B cell (primary cell): ENCODE data around the gene CNPY3. TPM values are rescaled to one million over a fixed set of nuclear protein-coding genes. Genes with fewer than 3 reads are reported as not detected.

ENCODE experiments used
- ATAC-seq: fragments of 200-7000 bp; cut with Tn5 transposase; one replicate; pipeline ENCODE4 v1.10.0; 2021; ENCODE audit warnings: low read depth, mild to moderate bottlenecking, moderate number of reproducible peaks, moderate library complexity
- CTCF ChIA-PET: fragments of 350-600 bp; sonication (Branson Sonifier 250); formaldehyde crosslinking; loops from one replicate; lab custom pipeline; 2021; ENCODE audit warnings: antibody characterized with exemption, inconsistent platforms; lab: Charles Lee
- POLR2A ChIA-PET: fragments of 350-600 bp; sonication (Branson Sonifier 250); formaldehyde crosslinking; loops from one replicate; lab custom pipeline; 2021; ENCODE audit warnings: antibody characterized with exemption; lab: Charles Lee
- DNase-seq: peaks from one replicate; pipeline ENCODE4 v3.0.0; 2013
- H2AFZ ChIP-seq: 2 replicates; pipeline ENCODE4 v1.6.1; 2012; ENCODE audit warnings: mild to moderate bottlenecking, low read depth, low read length; ENCODE audit not compliant: insufficient read depth, poor library complexity, severe bottlenecking
- H3K27ac ChIP-seq, 2 donors: 1 replicate in 1 of 2; 2 replicates in 1 of 2; pipeline ENCODE4 v1.5.1; 2012 to 2013; ENCODE audit warnings: low read length in 2 of 2, mild to moderate bottlenecking in 2 of 2, moderate library complexity in 1 of 2
- H3K27me3 ChIP-seq, 4 experiments: fragments of 200-600 bp in 1 of 4; sonication (generic) in 1 of 4; replicated peaks in 1 of 4; 1 replicate in 2 of 4; 2 replicates in 2 of 4; pipeline versions ENCODE4 v1.6.1 to v1.7.0; 2013 to 2016; ENCODE audit warnings: low read length in 3 of 4, mild to moderate bottlenecking in 2 of 4, mixed read lengths in 1 of 4, moderate library complexity in 1 of 4; ENCODE audit not compliant: insufficient read depth in 4 of 4, control insufficient read depth in 3 of 4; ENCODE audit errors: control extremely low read depth in 1 of 4
- H3K36me3 ChIP-seq, 2 experiments: replicated peaks in 1 of 2; 1 replicate in 1 of 2; 2 replicates in 1 of 2; pipeline versions ENCODE4 v1.6.1 to v1.7.1; 2013; ENCODE audit warnings: low read length in 1 of 2; ENCODE audit not compliant: insufficient read depth in 2 of 2, control insufficient read depth in 1 of 2; ENCODE audit errors: control extremely low read depth in 1 of 2, extremely low read depth in 1 of 2
- H3K4me1 ChIP-seq, 2 donors: fragments of 200-600 bp in 1 of 2; sonication (generic) in 1 of 2; 1 replicate in 1 of 2; 2 replicates in 1 of 2; pipeline versions ENCODE4 v1.5.1 to v1.6.1; 2013 to 2017; ENCODE audit warnings: low read length in 2 of 2; ENCODE audit not compliant: control insufficient read depth in 2 of 2, insufficient read depth in 2 of 2
- H3K4me2 ChIP-seq: replicated peaks from 2 replicates; pipeline ENCODE3; 2012; ENCODE audit warnings: mild to moderate bottlenecking, low read depth, low read length; ENCODE audit not compliant: poor library complexity, severe bottlenecking
- H3K4me3 ChIP-seq, 5 experiments: fragments of 200-600 bp in 1 of 5; sonication (generic) in 1 of 5; 1 replicate in 3 of 5; 2 replicates in 2 of 5; pipeline versions ENCODE4 v1.5.1 to v1.7.0; 2011 to 2016; ENCODE audit warnings: low read length in 4 of 5, mild to moderate bottlenecking in 4 of 5, low read depth in 2 of 5, control low read depth in 1 of 5, moderate library complexity in 1 of 5; ENCODE audit not compliant: insufficient read depth in 1 of 5; ENCODE audit errors: control extremely low read depth in 1 of 5, extremely low read depth in 1 of 5
- H3K79me2 ChIP-seq: fragments of 200-600 bp; sonication (generic); one replicate; pipeline ENCODE4 v1.6.0; 2016; ENCODE audit warnings: low read length; ENCODE audit not compliant: control insufficient read depth, insufficient read depth
- H3K9ac ChIP-seq: fragments of 200-600 bp; sonication (generic); 2 replicates; pipeline ENCODE4 v1.6.1; 2017; ENCODE audit warnings: mild to moderate bottlenecking, low read length, moderate library complexity
- H3K9me3 ChIP-seq, 3 donors: one replicate each; pipeline versions ENCODE4 v1.6.1 to v1.7.1; 2013; ENCODE audit warnings: low read length in 2 of 3; ENCODE audit not compliant: control insufficient read depth in 2 of 3, insufficient read depth in 1 of 3; ENCODE audit errors: control extremely low read depth in 1 of 3
- H4K20me1 ChIP-seq: 2 replicates; pipeline ENCODE4 v1.6.0; 2012; ENCODE audit warnings: mild to moderate bottlenecking, low read length; ENCODE audit not compliant: insufficient read depth, control insufficient read depth, poor library complexity, severe bottlenecking
- H3K27ac Mint-ChIP-seq: one replicate; pipeline ENCODE4 v1.8.0; 2021; ENCODE audit warnings: mixed read lengths
- H3K27me3 Mint-ChIP-seq: one replicate; pipeline ENCODE4 v1.8.0; 2021; ENCODE audit warnings: mixed read lengths
- H3K4me1 Mint-ChIP-seq: one replicate; pipeline ENCODE4 v1.8.0; 2021; ENCODE audit warnings: mixed read lengths
- H3K4me3 Mint-ChIP-seq: one replicate; pipeline ENCODE4 v1.8.0; 2021; ENCODE audit warnings: mixed read lengths
- H3K9me3 Mint-ChIP-seq: one replicate; pipeline ENCODE4 v1.8.0; 2022; ENCODE audit warnings: mixed read lengths; ENCODE audit not compliant: insufficient read depth
- CTCF ChIP-seq: fragments of 200-600 bp; IDR thresholded peaks from one replicate; pipeline ENCODE4 v1.8.0; 2022; ENCODE audit warnings: antibody characterized with exemption, mild to moderate bottlenecking
- EZH2 ChIP-seq: IDR thresholded peaks from 2 replicates; pipeline ENCODE4 v1.6.1; 2012; ENCODE audit warnings: borderline replicate concordance, low read depth, mild to moderate bottlenecking, moderate library complexity, low read length; ENCODE audit not compliant: insufficient read depth, poor library complexity, severe bottlenecking
- WGBS: methylation state at CpG from one replicate; pipeline ENCODE4 v1.1.5; 2013; ENCODE audit warnings: missing lambda C conversion rate; ENCODE audit not compliant: insufficient coverage; 5-methylcytosine and 5-hydroxymethylcytosine counted together
- intact Hi-C: fragments of 100-400 bp; cut with micrococcal nuclease; formaldehyde crosslinking; loops from one replicate; pipeline ENCODE4 v1.10.0; 2022
- polyA plus RNA-seq: library from polyadenylated mRNA; depleted of rRNA; stranded (reverse); fragments of >200 nt; gene quantifications from 2 replicates; pipeline ENCODE4 v1.2.3, GENCODE V29; 2012
- total RNA-seq, 2 donors: library from RNA; stranded (reverse); fragments of 120-200 nt in 1 of 2; gene quantifications; 1 replicate in 1 of 2; 2 replicates in 1 of 2; pipeline versions ENCODE4 v1.2.3 to v1.2.4, GENCODE V29; 2013 to 2022

CNPY3 gene
- total and polyA plus RNA-seq, 2 donors (not counting 1 experiment from before 2014, with no cell fraction given): 123 to 163 TPM

GRCh38 chr6:42889815-42890214 lies 39.5 kb upstream of the CNPY3 start:
- no peaks in the 10 kb centered on the region for H3K9me3 Mint-ChIP-seq
- Histone ChIP-seq H3K9me3 (no peaks in the 10 kb centered on the region), H3K79me2 (peaks cover 8% of the 10 kb centered on the region), H3K4me3 (peak overlapping the region; percentile 76 to 94 (median 87)), H3K4me1 (peaks cover 26 to 33% of the 10 kb centered on the region in 2 donors), H4K20me1 (peaks cover 1% of the 10 kb centered on the region), H3K9ac (peak overlapping the region; percentile 97), H3K27ac (peak overlapping the region; percentile 77 to 89), H3K36me3 (peaks cover 2 to 13% of the 10 kb centered on the region in 2 experiments), H3K4me2 (peak overlapping the region; percentile 86), H2AFZ (peak overlapping the region; percentile 92), H3K27me3 (no peaks in the 10 kb centered on the region)
- H3K4me3 Mint-ChIP-seq: peak overlapping the region; percentile 92
- 75% methylated on average over 2 of the region's 4 CpGs for WGBS
- peaks cover 38% of the 10 kb centered on the region for H3K4me1 Mint-ChIP-seq
- no peak for DNase-seq
- intact Hi-C loops: loop anchor here (1.0 to 5.0 kb wide), 6 partner anchors 9 to 328 kb away; partner anchors contain the start of genes CNPY3, RPL7L1, TBCC and UBR2
- no peaks in the 10 kb centered on the region for H3K27me3 Mint-ChIP-seq
- no peak for ATAC-seq
- ChIA-PET POLR2A (interaction anchor here (2.3 to 3.2 kb wide), 2 partner anchors 10 to 107 kb away, joined by 17 to 26 read pairs; partner anchors contain the start of genes BICRAL and RPL7L1), CTCF (interaction anchor here (0.7 to 5.5 kb wide), 3 partner anchors 9 to 145 kb away, joined by 3 to 35 read pairs (median 20); partner anchors contain the start of gene RPL7L1)
- H3K27ac Mint-ChIP-seq: peak overlapping the region; percentile 92
- TF ChIP-seq CTCF (no peak), EZH2 (no peak)
